GM12891 (cell line): ENCODE measurements around the gene IPCEF1.
"Not testable (repeated sequence)": the region's sequence is repeated elsewhere in the genome, so short reads cannot be mapped to it uniquely, and the experiment has no call there.

ENCODE experiments used
- DNase-seq: peaks from one replicate; pipeline ENCODE4 v3.0.0; 2011; ENCODE audit warnings: low spot score; ENCODE audit not compliant: insufficient read length
- FAIRE-seq: peaks from 2 replicates; lab custom pipeline; 2011; peaks lifted over from hg19 to GRCh38; lab: Jason Lieb, UNC
- PAX5 ChIP-seq: IDR thresholded peaks from 2 replicates; pipeline ENCODE4 v1.6.1; 2011; ENCODE audit warnings: low read length, moderate library complexity, mild to moderate bottlenecking; ENCODE audit not compliant: insufficient read depth, severe bottlenecking
- POLR2A ChIP-seq: IDR thresholded peaks from 2 replicates; pipeline ENCODE4 v1.6.1; 2011; ENCODE audit warnings: low read depth, low read length, control low read depth
- POLR2AphosphoS5 ChIP-seq: IDR thresholded peaks from 2 replicates; pipeline ENCODE4 v1.6.1; 2011; ENCODE audit warnings: low read depth, low read length, control low read depth
- POU2F2 ChIP-seq: IDR thresholded peaks from 2 replicates; pipeline ENCODE4 v1.6.1; 2011; ENCODE audit warnings: low read depth, mild to moderate bottlenecking, control low read depth, low read length, moderate library complexity
- SPI1 ChIP-seq: IDR thresholded peaks from 2 replicates; pipeline ENCODE4 v1.6.1; 2011; ENCODE audit warnings: low read depth, low read length, control low read depth
- TAF1 ChIP-seq: IDR thresholded peaks from 2 replicates; pipeline ENCODE4 v1.6.1; 2011; ENCODE audit warnings: low read depth, low read length, control low read depth

IPCEF1 gene

GRCh38 chr6:154345811-154346210, 10.8 kb downstream of the IPCEF1 start:
- FAIRE-seq: no peak
- no peak for DNase-seq
- TF ChIP-seq TAF1: no peak
- TF ChIP-seq PAX5: no peak
- no peak for TF ChIP-seq POLR2AphosphoS5
- no peak for TF ChIP-seq POLR2A
- no peak for TF ChIP-seq SPI1
- no peak for TF ChIP-seq POU2F2

DNA sequence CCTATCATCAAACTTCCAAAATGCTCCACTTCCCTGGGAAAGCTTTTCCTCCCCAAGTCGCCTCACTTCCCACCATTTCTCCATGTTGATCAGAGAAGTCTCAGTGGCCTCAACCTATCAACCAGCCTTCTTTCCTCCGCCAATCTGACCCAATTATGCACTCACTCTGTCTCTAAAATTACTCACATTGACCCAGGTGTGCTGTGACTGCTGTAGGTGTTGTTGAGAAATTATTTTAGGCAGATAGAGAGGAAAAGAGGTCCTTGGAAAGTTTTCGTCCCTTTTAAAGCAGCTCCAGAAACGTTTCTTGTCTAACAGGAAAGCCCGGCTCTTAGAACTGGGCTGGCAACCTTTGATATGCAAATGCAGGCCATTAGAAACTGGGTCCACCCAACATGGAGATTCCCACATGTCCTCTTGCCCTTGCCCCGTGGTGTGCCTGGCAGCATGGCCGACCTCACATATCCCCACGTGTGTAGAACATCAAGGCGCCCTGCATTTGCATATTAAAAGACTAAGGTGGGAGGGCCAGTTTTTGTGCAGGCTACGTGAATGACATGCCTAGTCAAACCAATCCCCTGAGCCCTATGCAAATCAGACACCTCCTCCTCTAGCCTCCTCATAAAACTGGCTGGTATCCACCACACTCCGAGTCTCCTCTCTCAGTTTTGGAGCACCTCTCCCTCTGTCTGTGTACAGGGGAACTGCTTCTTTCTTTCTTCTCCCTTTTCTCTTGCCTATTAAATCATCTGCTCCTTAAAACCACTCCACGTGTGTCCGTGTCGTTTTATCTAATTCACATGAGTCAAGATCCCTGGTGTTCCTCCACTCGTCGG, 12.9 kb downstream of the IPCEF1 start:
- FAIRE-seq (no peak), DNase-seq (no peak)
- no peak for TF ChIP-seq SPI1
- TF ChIP-seq TAF1: no peak
- TF ChIP-seq POLR2A: no peak
- no peak for TF ChIP-seq POU2F2
- no peak for TF ChIP-seq POLR2AphosphoS5
- TF ChIP-seq PAX5: no peak

DNA sequence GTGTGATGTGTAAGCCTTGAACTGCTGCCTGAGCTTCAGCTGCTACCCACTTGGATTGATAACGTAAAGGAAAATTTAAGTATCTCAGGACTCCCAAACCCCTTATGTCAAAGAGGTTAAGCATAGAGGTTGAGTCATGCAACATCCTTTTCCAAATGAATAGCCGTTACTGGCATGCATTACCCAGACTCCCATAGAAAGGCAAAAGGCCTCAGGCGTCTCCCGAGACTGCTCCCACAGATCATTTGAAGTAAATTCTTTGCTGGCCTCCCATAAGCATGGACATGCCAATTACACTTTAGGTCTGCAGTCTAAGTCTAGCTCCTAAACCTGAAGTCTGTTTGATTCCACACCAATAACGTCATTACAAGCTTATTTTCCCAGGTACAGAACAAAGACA, 14.7 kb downstream of the IPCEF1 start:
- TF ChIP-seq PAX5: no peak
- DNase-seq (no peak), FAIRE-seq (no peak)

GRCh38 chr6:154341336-154341735, 15.3 kb downstream of the IPCEF1 start:
- DNase-seq: no peak

GRCh38 chr6:154337406-154338005, 19.1 kb downstream of the IPCEF1 start:
- TF ChIP-seq POLR2A: no peak
- no peak for TF ChIP-seq POU2F2
- TF ChIP-seq SPI1: no peak
- TF ChIP-seq PAX5: no peak
- TF ChIP-seq TAF1: no peak
- TF ChIP-seq POLR2AphosphoS5: no peak
- FAIRE-seq: no peak

More at GRCh38 chr6:154341336-154341735, 15.3 kb downstream of the IPCEF1 start:
- TF ChIP-seq POU2F2 (no peak), POLR2A (no peak)
- no peak for FAIRE-seq

GRCh38 chr6:154334147-154334546, 22.5 kb downstream of the IPCEF1 start:
- FAIRE-seq, DNase-seq: not testable (repeated sequence)

More at GRCh38 chr6:154337406-154338005, 19.1 kb downstream of the IPCEF1 start:
- DNase-seq: no peak

- TF ChIP-seq POU2F2 (no peak), PAX5 (no peak), TAF1 (no peak), SPI1 (no peak), POLR2AphosphoS5 (no peak), POLR2A (no peak)
- no peak for FAIRE-seq
- DNase-seq: no peak
These were observed 24.9 kb downstream of the IPCEF1 start for GRCh38 chr6:154331750-154332149.

DNA sequence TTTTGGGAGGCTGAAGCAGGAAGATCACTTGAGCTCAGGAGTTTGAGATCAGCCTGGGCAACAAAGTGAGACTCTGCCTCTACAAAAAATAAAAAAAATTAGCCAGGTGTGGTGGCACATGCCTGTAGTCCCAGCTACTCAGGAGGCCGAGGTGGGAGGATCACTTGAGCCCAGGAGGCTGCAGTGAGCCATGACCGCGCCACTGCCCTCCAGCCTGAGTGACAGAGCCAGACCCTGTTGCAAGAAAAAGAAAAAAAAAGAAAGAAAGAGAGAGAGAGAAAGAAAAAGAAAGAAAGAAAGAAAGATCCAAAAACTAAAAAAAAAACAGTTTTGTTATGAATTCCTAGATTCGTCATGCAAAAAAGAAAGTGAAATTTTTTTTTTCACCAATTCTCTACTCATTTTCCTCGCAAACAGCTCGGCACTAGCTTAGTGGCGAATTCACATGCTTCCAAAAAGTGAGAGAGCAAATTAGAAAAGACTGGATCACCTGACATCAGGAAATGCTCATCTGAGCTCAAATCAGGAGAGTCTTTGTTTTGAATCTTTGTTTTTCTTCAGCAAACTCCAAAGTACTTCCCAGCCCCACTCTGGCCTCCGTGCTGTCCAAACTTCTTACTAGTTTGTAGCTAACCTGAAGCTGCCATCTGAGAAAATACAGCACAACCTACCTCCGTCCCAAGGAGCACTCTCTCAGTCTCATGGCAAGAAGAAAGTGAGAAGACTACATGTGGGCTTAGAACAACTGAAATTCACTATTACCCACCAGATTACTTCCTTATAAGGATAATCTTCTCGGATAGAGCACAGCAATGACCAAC, 27.0 kb downstream of the IPCEF1 start:
- TF ChIP-seq POLR2AphosphoS5 (no peak), POU2F2 (no peak), PAX5 (no peak), SPI1 (no peak), TAF1 (no peak), POLR2A (no peak)
- DNase-seq (no peak), FAIRE-seq (no peak)

- DNase-seq, FAIRE-seq: not testable (repeated sequence)
These were observed 29.3 kb downstream of the IPCEF1 start for GRCh38 chr6:154327313-154327712.

- FAIRE-seq: no peak
- TF ChIP-seq POLR2A (no peak), TAF1 (no peak), SPI1 (no peak), POLR2AphosphoS5 (no peak), POU2F2 (no peak), PAX5 (no peak)
- no peak for DNase-seq
These were observed 31.5 kb downstream of the IPCEF1 start for GRCh38 chr6:154325142-154325541.
